Smooth muscle cell (in vitro differentiated cells): ENCODE data around the gene TREH. TPM values are rescaled to one million over a fixed set of nuclear protein-coding genes. Genes with fewer than 3 reads are reported as not detected.
"Not testable (repeated sequence)": the region's sequence is repeated elsewhere in the genome, so short reads cannot be mapped to it uniquely, and the experiment has no call there.

ENCODE experiments used
- DNase-seq: peaks from one replicate; lab custom pipeline; 2025; ENCODE audit not compliant: unreplicated experiment; lab: John Stamatoyannopoulos, UW
- H2AFZ ChIP-seq: fragments of 200-600 bp; sonication (generic); 2 replicates; pipeline ENCODE4 v1.6.0; 2016; ENCODE audit warnings: antibody characterized with exemption, low read depth, mild to moderate bottlenecking
- H3F3A ChIP-seq: fragments of 200-600 bp; sonication (generic); 2 replicates; pipeline ENCODE4 v1.6.0; 2017; ENCODE audit warnings: antibody characterized with exemption, low read depth
- H3K27ac ChIP-seq: fragments of 200-600 bp; sonication (generic); 2 replicates; pipeline ENCODE4 v1.5.1; 2016; ENCODE audit warnings: low read depth, mild to moderate bottlenecking
- H3K27me3 ChIP-seq: fragments of 200-600 bp; sonication (generic); 2 replicates; pipeline ENCODE4 v1.6.1; 2016; ENCODE audit warnings: low read depth, mild to moderate bottlenecking
- H3K36me3 ChIP-seq: fragments of 200-600 bp; sonication (generic); 2 replicates; pipeline ENCODE4 v1.5.1; 2016; ENCODE audit warnings: low read depth
- H3K4me1 ChIP-seq: fragments of 200-600 bp; sonication (generic); 2 replicates; pipeline ENCODE4 v1.5.1; 2016; ENCODE audit warnings: low read depth
- H3K4me2 ChIP-seq: fragments of 200-600 bp; sonication (generic); 2 replicates; pipeline ENCODE4 v1.6.0; 2016; ENCODE audit warnings: mild to moderate bottlenecking
- H3K4me3 ChIP-seq: fragments of 200-600 bp; sonication (generic); 2 replicates; pipeline ENCODE4 v1.5.1; 2016; ENCODE audit warnings: mild to moderate bottlenecking
- H3K79me2 ChIP-seq: fragments of 200-600 bp; sonication (generic); 2 replicates; pipeline ENCODE4 v1.6.0; 2016; ENCODE audit warnings: low read depth, mild to moderate bottlenecking
- H3K9ac ChIP-seq: fragments of 200-600 bp; sonication (generic); 2 replicates; pipeline ENCODE4 v1.6.0; 2016; ENCODE audit warnings: low read depth
- H3K9me3 ChIP-seq: fragments of 200-600 bp; sonication (generic); replicated peaks from 2 replicates; pipeline ENCODE4 v1.5.1; 2016; ENCODE audit warnings: low read depth
- H4K20me1 ChIP-seq: fragments of 200-600 bp; sonication (generic); 2 replicates; pipeline ENCODE4 v1.6.0; 2016; ENCODE audit warnings: low read depth
- WGBS: methylation state at CpG from one replicate; pipeline ENCODE4 v1.1.7; 2016; ENCODE audit warnings: low lambda C conversion rate; 5-methylcytosine and 5-hydroxymethylcytosine counted together
- polyA plus RNA-seq: library from polyadenylated mRNA; unstranded; fragments of >200 nt; fragmentation: Nextera tagmentation; extraction: Ambion mirVana; gene quantifications from 2 replicates; pipeline ENCODE4 v1.2.1, GENCODE V29; 2016
- total RNA-seq: library from RNA; depleted of rRNA; stranded (reverse); fragments of >200 nt; gene quantifications from 2 replicates; pipeline ENCODE4 v1.2.3, GENCODE V29; 2014
- TF ChIP-seq, protein P1 (sequence below): fragments of 200-600 bp; sonication (generic); IDR thresholded peaks from 2 replicates; pipeline ENCODE4 v1.5.1; 2017; ENCODE audit warnings: borderline replicate concordance, mild to moderate bottlenecking, antibody characterized with exemption; ENCODE audit not compliant: insufficient read depth, poor library complexity, severe bottlenecking

The TREH gene
- total and polyA plus RNA-seq, 2 experiments from 2014 or later: 0.49 TPM; not detected in 1

DNA sequence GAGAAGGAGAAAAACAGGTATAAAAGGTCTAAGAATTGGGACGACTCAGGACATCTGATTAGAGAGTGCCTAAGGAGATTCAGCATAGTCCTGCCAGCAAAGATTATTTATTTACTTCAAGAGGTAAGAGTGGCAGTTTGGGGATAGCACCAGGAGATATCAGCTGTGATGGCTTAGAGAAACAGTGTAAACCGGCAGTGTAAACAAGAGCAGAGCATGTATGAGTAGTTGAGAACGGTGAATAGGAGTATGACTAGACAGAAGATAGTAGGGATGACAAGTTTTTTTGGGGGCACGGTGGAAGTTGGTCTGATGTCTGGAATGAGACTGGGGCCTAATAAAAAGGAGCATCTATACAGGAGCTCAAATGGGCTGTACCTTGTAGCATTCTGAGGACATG lies 38.3 kb upstream of the TREH start:
- H3K4me2 ChIP-seq, H3K27ac ChIP-seq, DNase-seq, H2AFZ ChIP-seq, H3K9me3 ChIP-seq, H3K79me2 ChIP-seq, H3K9ac ChIP-seq, H4K20me1 ChIP-seq, H3K36me3 ChIP-seq, H3F3A ChIP-seq, H3K4me1 ChIP-seq, H3K27me3 ChIP-seq, H3K4me3 ChIP-seq: not testable (repeated sequence)
- WGBS: 56% methylated on average over 4 of the region's 4 CpGs

DNA sequence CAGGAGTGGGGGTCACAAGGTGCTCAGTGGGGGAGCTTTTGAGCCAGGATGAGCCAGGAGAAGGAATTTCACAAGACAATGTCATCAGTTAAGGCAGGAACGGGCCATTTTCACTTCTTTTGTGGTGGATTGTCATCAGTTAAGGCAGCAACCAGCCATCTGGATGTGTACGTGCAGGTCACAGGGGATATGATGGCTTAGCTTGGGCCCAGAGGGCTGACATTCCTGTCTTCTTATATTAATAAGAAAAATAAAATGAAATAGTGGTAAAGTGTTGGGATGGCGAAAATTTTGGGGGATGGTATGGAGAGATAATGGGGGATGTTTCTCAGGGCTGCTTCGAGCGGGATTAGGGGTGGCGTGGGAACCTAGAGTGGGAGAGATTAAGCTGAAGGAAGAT lies 37.8 kb upstream of the TREH start:
- not testable (repeated sequence) for H3K27me3 ChIP-seq, H3K9ac ChIP-seq, H3K9me3 ChIP-seq, H3K4me2 ChIP-seq, H3K79me2 ChIP-seq, DNase-seq, H3K27ac ChIP-seq, H3K4me3 ChIP-seq, H3K36me3 ChIP-seq, H3F3A ChIP-seq, H4K20me1 ChIP-seq, H2AFZ ChIP-seq, H3K4me1 ChIP-seq
- WGBS: 76% methylated on average over 6 of the region's 6 CpGs

GRCh38 chr11:118715837-118716260 lies 36.4 kb upstream of the TREH start:
- H3K9ac ChIP-seq: no peak overlapping the region
- H3F3A ChIP-seq: no peaks in the 10 kb centered on the region
- no peak overlapping the region for H3K4me2 ChIP-seq
- H3K9me3 ChIP-seq: no peaks in the 10 kb centered on the region
- no peak overlapping the region for H3K4me3 ChIP-seq
- no peaks in the 10 kb centered on the region for H3K27me3 ChIP-seq
- H3K27ac ChIP-seq: no peak overlapping the region
- no peaks in the 10 kb centered on the region for H3K79me2 ChIP-seq
- TF ChIP-seq, protein P1, sequence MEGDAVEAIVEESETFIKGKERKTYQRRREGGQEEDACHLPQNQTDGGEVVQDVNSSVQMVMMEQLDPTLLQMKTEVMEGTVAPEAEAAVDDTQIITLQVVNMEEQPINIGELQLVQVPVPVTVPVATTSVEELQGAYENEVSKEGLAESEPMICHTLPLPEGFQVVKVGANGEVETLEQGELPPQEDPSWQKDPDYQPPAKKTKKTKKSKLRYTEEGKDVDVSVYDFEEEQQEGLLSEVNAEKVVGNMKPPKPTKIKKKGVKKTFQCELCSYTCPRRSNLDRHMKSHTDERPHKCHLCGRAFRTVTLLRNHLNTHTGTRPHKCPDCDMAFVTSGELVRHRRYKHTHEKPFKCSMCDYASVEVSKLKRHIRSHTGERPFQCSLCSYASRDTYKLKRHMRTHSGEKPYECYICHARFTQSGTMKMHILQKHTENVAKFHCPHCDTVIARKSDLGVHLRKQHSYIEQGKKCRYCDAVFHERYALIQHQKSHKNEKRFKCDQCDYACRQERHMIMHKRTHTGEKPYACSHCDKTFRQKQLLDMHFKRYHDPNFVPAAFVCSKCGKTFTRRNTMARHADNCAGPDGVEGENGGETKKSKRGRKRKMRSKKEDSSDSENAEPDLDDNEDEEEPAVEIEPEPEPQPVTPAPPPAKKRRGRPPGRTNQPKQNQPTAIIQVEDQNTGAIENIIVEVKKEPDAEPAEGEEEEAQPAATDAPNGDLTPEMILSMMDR: no peak
- no peak for DNase-seq
- no peaks in the 10 kb centered on the region for H3K36me3 ChIP-seq
- WGBS: 45% methylated on average over 4 of the region's 4 CpGs
- no peak overlapping the region for H2AFZ ChIP-seq
- peaks cover 10% of the 10 kb centered on the region for H3K4me1 ChIP-seq
- no peaks in the 10 kb centered on the region for H4K20me1 ChIP-seq

DNA sequence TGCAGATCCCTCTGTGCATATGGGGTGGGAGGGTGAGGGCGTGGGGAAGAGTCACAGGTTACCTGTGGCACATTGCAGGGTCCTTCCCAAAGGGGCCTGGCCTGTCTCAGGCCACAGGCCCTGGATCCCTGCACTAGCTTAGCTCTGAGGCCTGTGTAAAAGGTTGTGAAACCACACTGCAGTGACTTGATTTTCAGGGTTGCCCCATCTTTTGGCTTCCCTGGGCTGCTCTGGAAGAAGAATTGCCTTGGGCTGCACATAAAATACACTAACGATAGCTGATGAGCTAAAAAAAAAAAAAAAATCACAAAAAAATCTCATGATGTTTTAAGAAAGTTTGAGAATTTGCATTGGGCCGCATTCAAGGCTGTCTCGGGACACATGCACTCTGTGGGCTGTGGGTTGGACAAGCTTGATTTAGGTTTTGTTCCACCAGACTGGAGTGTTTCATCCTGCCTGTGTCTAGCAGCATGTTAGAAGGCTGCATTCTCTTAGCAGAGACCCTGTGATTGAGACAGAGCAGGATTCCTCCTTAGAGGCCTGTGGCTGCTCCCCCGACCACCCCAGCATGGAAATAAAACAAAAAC lies 35.9 kb upstream of the TREH start:
- H3K27ac ChIP-seq: no peak overlapping the region
- H3K79me2 ChIP-seq: no peaks in the 10 kb centered on the region
- H3K4me3 ChIP-seq: no peak overlapping the region
- H4K20me1 ChIP-seq: no peaks in the 10 kb centered on the region
- H3K36me3 ChIP-seq: no peaks in the 10 kb centered on the region
- H3K4me2 ChIP-seq: no peak overlapping the region
- WGBS: 69% methylated on average over 5 of the region's 5 CpGs
- no peak overlapping the region for H3K9ac ChIP-seq
- DNase-seq: no peak
- no peaks in the 10 kb centered on the region for H3K27me3 ChIP-seq
- no peaks in the 10 kb centered on the region for H3F3A ChIP-seq
- TF ChIP-seq, protein P1: no peak
- no peaks in the 10 kb centered on the region for H3K9me3 ChIP-seq
- no peak overlapping the region for H2AFZ ChIP-seq
- peaks cover 10% of the 10 kb centered on the region for H3K4me1 ChIP-seq

DNA sequence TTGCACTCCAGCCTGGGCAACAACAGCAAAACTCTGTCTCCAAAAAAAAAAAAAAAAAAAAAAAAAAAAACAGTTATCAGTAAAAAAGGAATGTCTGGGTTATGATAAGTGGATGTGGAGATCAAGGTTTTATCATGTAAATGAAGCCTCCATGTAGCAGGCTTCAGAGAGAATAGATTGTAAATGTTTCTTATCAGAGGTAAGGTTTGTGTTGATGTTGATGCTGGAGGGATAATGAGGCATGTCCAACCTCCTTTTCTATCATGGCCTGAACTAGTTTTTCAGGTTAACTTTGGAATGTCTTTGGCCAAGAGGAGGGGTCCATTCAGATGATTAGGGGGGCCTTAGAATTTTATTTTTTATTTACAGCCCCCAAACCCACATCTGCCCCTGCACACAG lies 35.4 kb upstream of the TREH start:
- Histone ChIP-seq H3K4me1 (peaks cover 10% of the 10 kb centered on the region), H3K9ac (no peak overlapping the region), H3F3A (no peaks in the 10 kb centered on the region), H3K36me3 (no peaks in the 10 kb centered on the region), H3K9me3 (no peaks in the 10 kb centered on the region), H3K27ac (no peak overlapping the region), H3K4me2 (no peak overlapping the region), H3K4me3 (no peak overlapping the region), H3K79me2 (no peaks in the 10 kb centered on the region), H4K20me1 (no peaks in the 10 kb centered on the region), H3K27me3 (no peaks in the 10 kb centered on the region), H2AFZ (no peak overlapping the region)
- DNase-seq: no peak
- TF ChIP-seq, protein P1: no peak

GRCh38 chr11:118714416-118714815 lies 35.0 kb upstream of the TREH start:
- not testable (repeated sequence) for H2AFZ ChIP-seq, H3K79me2 ChIP-seq, H3K9me3 ChIP-seq, H3F3A ChIP-seq, H3K4me2 ChIP-seq, H3K27ac ChIP-seq, DNase-seq, H3K4me1 ChIP-seq, H3K9ac ChIP-seq, H3K27me3 ChIP-seq, H4K20me1 ChIP-seq, H3K4me3 ChIP-seq, H3K36me3 ChIP-seq
- 65% methylated on average over 5 of the region's 5 CpGs for WGBS
